ENCODE measurements around the gene CAPRIN1.

The CAPRIN1 gene

DNA sequence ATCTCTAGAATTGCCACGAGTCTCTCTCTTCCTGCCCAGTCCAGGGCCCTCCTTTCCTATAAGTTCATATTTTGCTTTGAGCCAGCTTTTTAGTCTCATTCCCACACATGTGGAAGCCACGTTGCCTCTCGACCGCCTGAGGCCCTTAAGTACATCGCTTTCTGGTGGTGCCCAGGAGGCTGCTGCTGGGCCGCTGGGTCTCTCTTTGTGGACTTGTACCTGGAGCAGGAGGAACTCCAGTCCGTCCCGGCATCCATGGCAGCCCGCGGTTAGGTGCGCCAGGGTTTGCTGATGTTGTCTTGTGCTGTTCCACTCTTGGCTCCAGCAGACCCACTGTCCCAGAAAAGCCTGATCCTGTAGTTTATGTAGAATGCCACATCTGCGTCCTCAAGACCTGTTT, 94.9 kb downstream of the CAPRIN1 start:
- no peak for DNase-seq

DNA sequence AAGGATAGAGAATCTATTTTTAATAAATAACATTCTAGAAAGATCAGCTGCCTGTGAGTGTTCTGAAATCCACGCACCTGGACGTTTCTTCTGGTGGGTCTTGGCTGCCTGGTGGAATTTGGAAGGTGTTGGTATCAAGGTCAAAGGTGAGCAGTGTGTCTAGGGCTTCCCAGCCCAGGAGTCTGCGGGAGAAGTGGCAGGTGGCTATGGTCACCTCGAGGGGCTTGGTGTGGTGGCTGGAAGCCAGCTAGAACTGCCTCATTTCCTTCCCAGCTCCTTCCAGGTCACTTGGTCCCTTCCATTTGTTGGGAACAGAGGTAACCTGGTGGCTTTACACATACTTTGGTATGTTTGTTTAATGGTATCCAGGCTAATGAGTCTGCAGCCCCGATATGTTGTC, 95.3 kb downstream of the CAPRIN1 start:
- no peak for DNase-seq

DNA sequence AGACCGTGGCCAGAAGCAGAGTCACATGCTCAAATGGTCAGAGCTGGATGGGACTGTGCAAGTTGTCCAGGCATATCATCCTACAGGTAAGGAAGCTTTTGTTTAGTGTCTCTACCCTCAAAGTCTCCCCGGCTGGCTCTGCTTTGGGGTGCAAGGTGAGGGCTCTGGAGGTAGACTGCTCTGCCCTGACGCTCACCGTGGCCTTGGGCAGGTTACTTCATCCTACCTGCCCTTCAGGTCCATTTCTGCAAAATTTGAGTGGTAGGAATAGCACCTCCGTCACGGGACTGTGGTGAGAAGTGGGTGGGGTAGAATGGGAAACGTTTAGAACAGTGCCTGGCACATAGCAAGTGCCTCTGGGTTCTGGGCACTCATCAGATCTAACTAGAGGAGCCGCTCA, 96.0 kb downstream of the CAPRIN1 start:
- no peak for DNase-seq

DNA sequence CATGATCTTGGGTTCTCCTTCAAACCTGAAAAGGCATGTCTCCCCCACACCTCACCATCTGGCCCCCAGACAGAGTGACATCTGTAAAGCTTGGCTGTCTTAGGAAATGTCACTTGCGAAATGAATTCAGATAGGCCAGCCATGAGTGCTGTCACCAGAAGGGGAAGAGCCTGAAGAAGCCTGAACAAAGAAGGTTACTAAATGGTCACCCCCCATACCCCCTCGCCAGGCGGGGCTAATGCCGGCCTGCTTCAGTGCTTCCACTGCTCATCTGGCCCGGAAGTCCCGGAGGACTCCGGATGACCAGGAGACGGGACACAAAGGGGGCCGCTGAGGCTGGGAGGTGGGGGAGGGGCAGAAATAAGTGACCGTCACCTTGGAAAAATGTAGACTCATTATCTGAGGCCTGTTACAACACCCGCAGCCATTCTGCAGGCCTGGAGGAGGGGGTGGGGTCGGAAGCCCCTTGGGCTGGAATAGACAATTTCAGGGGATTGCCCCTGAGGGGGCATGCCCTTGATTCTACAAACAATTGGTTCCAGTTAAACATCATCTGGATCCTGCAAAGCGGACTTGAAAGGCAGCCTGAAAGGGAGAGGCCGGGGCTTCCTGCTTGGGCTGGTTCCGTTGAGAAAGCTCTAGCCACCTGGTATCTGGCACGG, 97.1 kb downstream of the CAPRIN1 start:
- DNase-seq, result no peak

DNA sequence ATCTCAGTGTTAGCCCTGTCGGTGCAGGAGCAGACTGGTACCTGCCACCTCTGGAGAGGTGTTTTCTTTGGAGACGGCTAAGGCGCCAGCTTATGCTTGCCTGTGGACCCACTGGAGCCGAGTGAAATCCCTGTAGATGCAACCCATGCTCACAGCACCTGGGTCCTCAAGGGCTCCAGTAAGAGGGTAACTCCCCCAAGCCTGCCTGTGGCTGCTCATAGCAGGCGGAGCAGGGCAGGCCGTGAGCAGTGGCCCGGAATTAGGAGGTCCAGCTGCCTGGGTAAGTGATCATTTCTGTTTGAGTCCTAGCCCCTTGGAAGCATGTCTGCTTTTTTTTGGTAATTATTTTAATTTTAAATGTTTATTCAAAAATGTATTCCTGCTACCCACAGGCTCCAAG, 97.7 kb downstream of the CAPRIN1 start:
- DNase-seq, result no peak

DNA sequence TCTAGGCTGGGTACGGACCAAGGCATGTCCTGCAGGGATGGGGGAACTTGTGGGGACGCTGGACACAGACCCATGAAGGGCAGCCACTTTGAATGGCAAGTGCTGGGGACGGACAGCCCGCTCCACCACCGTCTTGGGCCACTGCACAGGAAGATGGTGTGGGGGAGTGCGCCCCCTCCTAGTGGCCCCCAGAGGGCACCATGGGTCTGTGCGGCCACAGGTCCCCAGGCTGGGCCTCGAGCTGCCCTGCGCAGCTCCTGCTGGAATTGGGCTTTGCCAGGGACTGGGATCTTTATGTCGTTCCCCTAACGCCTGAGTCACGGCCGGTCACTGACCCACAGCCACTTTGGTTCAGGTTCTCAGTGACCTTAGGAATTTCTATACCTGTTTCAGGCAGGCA, 98.3 kb downstream of the CAPRIN1 start:
- no peak for DNase-seq

DNA sequence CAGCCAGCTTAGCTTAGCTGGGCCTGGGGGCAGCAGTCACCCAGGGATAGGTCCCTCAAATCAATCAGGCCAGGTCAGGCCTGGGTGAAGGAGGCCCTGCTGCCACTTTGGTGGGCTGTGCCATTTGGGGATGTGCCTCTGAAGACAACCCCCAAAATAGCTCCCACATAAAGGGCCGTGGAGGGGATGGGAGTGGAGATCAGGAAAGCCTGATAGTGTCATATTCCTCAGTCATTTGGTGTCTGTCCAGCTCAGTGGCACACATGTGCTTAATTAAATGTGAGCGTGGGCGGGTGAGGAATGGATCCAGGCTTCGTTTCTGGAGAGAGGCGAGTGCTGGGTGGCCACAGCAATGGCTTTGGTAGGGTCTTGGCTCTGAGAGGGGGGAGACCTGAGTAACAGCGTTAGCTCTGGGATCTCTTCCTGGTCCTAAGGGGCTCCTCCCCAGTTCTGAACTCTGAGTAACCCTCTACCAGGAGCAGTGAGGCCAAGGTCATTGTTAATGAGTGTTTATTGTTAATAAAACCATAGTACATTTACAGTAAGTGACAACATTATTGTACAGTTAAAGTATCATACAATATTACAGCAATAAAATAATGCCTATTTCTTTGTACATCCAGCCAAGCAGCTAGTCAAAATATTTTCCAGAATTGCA, 99.1 kb downstream of the CAPRIN1 start:
- no peak for DNase-seq
